Kidney epithelial cell (primary cell): ENCODE data around the gene CTIF. TPM values are rescaled to one million over a fixed set of nuclear protein-coding genes. Genes with fewer than 3 reads are reported as not detected.

Source experiments
- DNase-seq: peaks from one replicate; pipeline ENCODE4 v3.0.0-alpha.2; 2010; ENCODE audit warnings: low read depth
- H3K27me3 ChIP-seq: 2 replicates; pipeline ENCODE4 v1.6.0; 2011; ENCODE audit warnings: low read length; ENCODE audit not compliant: control insufficient read depth, insufficient read depth
- H3K36me3 ChIP-seq: 2 replicates; pipeline ENCODE4 v1.5.1; 2011; ENCODE audit warnings: low read length; ENCODE audit not compliant: control insufficient read depth, insufficient read depth
- H3K4me3 ChIP-seq: 2 replicates; pipeline ENCODE4 v1.5.1; 2011; ENCODE audit warnings: low read depth, mild to moderate bottlenecking, control low read depth, low read length
- CTCF ChIP-seq: IDR thresholded peaks from 2 replicates; pipeline ENCODE4 v1.5.1; 2011; ENCODE audit warnings: mild to moderate bottlenecking, moderate library complexity, low read length, control low read depth, inconsistent platforms; ENCODE audit not compliant: insufficient read depth, poor library complexity, severe bottlenecking
- total RNA-seq: library from RNA; depleted of rRNA; stranded (reverse); fragments of >200 nt; gene quantifications from 2 replicates; pipeline ENCODE4 v1.2.3, GENCODE V29; 2015

The CTIF gene
- total RNA-seq, 1 donor from 2014 or later, result 24.3 TPM

GRCh38 chr18:48882379-48882778, 343.5 kb downstream of the CTIF start:
- Histone ChIP-seq H3K27me3 (no peaks in the 10 kb centered on the region), H3K36me3 (no peaks in the 10 kb centered on the region), H3K4me3 (no peak overlapping the region)
- no peak for DNase-seq
- no peak for TF ChIP-seq CTCF

- DNase-seq, result no peak
- no peak overlapping the region for H3K4me3 ChIP-seq
- H3K27me3 ChIP-seq, result no peaks in the 10 kb centered on the region
- TF ChIP-seq CTCF, result no peak
- no peaks in the 10 kb centered on the region for H3K36me3 ChIP-seq
Measured at GRCh38 chr18:48884306-48884705, 345.5 kb downstream of the CTIF start.

- Histone ChIP-seq H3K36me3 (no peaks in the 10 kb centered on the region), H3K27me3 (no peaks in the 10 kb centered on the region), H3K4me3 (no peak overlapping the region)
- DNase-seq, result no peak
- TF ChIP-seq CTCF, result no peak
Measured at GRCh38 chr18:48884771-48885170, 345.9 kb downstream of the CTIF start.

GRCh38 chr18:48885266-48885923, 346.6 kb downstream of the CTIF start:
- Histone ChIP-seq H3K4me3 (no peak overlapping the region), H3K27me3 (no peaks in the 10 kb centered on the region), H3K36me3 (no peaks in the 10 kb centered on the region)
- TF ChIP-seq CTCF, result no peak
- no peak for DNase-seq

GRCh38 chr18:48885924-48886400, 347.1 kb downstream of the CTIF start:
- TF ChIP-seq CTCF, result no peak

GRCh38 chr18:48886520-48887293, 347.9 kb downstream of the CTIF start:
- Histone ChIP-seq H3K27me3 (no peaks in the 10 kb centered on the region), H3K36me3 (no peaks in the 10 kb centered on the region), H3K4me3 (no peak overlapping the region)
- DNase-seq, result no peak
- TF ChIP-seq CTCF, result no peak

More at GRCh38 chr18:48885924-48886400, 347.1 kb downstream of the CTIF start:
- H3K4me3 ChIP-seq, result no peak overlapping the region
- DNase-seq, result no peak
- no peaks in the 10 kb centered on the region for H3K36me3 ChIP-seq
- no peaks in the 10 kb centered on the region for H3K27me3 ChIP-seq
